ENCODE data around the gene GPC6.

The GPC6 gene

GRCh38 chr13:94214121-94214520 lies 987.5 kb downstream of the GPC6 start:
- DNase-seq (ENCODE audit: low spot score), result no peak

GRCh38 chr13:94214975-94215374 lies 988.4 kb downstream of the GPC6 start:
- DNase-seq (ENCODE audit: low spot score), result no peak

- DNase-seq (ENCODE audit: low spot score), result no peak
Measured at GRCh38 chr13:94216476-94216875, 989.9 kb downstream of the GPC6 start.

- DNase-seq (ENCODE audit: low spot score), result no peak
Measured at GRCh38 chr13:94217370-94217769, 990.8 kb downstream of the GPC6 start.

GRCh38 chr13:94218537-94218936 lies 991.9 kb downstream of the GPC6 start:
- DNase-seq (ENCODE audit: low spot score), result no peak

- no peak for DNase-seq (ENCODE audit: low spot score)
Measured at GRCh38 chr13:94218951-94219350, 992.3 kb downstream of the GPC6 start.

- no peak for DNase-seq (ENCODE audit: low spot score)
Measured at GRCh38 chr13:94224670-94225069, 998.1 kb downstream of the GPC6 start.

GRCh38 chr13:94227255-94227879 lies 1000.8 kb downstream of the GPC6 start:
- no peak for DNase-seq (ENCODE audit: low spot score)

- no peak for DNase-seq (ENCODE audit: low spot score)
Measured at GRCh38 chr13:94228763-94229162, 1002.2 kb downstream of the GPC6 start.

GRCh38 chr13:94232161-94232950 lies 1005.7 kb downstream of the GPC6 start:
- no peak for DNase-seq (ENCODE audit: low spot score)

- DNase-seq (ENCODE audit: low spot score), result no peak
Measured at GRCh38 chr13:94232956-94233355, 1006.3 kb downstream of the GPC6 start.

GRCh38 chr13:94233401-94233800 lies 1006.8 kb downstream of the GPC6 start:
- DNase-seq (ENCODE audit: low spot score), result no peak

GRCh38 chr13:94233837-94234236 lies 1007.2 kb downstream of the GPC6 start:
- no peak for DNase-seq (ENCODE audit: low spot score)

- no peak for DNase-seq (ENCODE audit: low spot score)
Measured at GRCh38 chr13:94234738-94235137, 1008.1 kb downstream of the GPC6 start.

GRCh38 chr13:94236132-94236531 lies 1009.5 kb downstream of the GPC6 start:
- DNase-seq (ENCODE audit: low spot score), result no peak

- no peak for DNase-seq (ENCODE audit: low spot score)
Measured at GRCh38 chr13:94236872-94237271, 1010.3 kb downstream of the GPC6 start.

GRCh38 chr13:94239135-94239534 lies 1012.5 kb downstream of the GPC6 start:
- no peak for DNase-seq (ENCODE audit: low spot score)

GRCh38 chr13:94242554-94242953 lies 1015.9 kb downstream of the GPC6 start:
- no peak for DNase-seq (ENCODE audit: low spot score)

- DNase-seq (ENCODE audit: low spot score), result no peak
Measured at GRCh38 chr13:94243551-94243950, 1016.9 kb downstream of the GPC6 start.

- no peak for DNase-seq (ENCODE audit: low spot score)
Measured at GRCh38 chr13:94246495-94246894, 1019.9 kb downstream of the GPC6 start.

GRCh38 chr13:94247890-94248289 lies 1021.3 kb downstream of the GPC6 start:
- DNase-seq (ENCODE audit: low spot score), result no peak

- DNase-seq (ENCODE audit: low spot score), result no peak
Measured at GRCh38 chr13:94248454-94249228, 1022.0 kb downstream of the GPC6 start.

GRCh38 chr13:94249512-94249911 lies 1022.9 kb downstream of the GPC6 start:
- DNase-seq (ENCODE audit: low spot score), result peak; percentile 16

All from iPS-NIHi11 (cell line).